Measurements from ENCODE around the gene UTP11.
A peak's percentile ranks its signal among the peaks of the same experiment; 100 is the strongest.
"Not testable (repeated sequence)": the region's sequence is repeated elsewhere in the genome, so short reads cannot be mapped to it uniquely, and the experiment has no call there.

The UTP11 gene

GRCh38 chr1:38012363-38013226, at the start of gene UTP11:
Gene UTP11 (plus strand): TSS chr1:38012734. CDS start chr1:38012803, 69 bp downstream.
- Histone ChIP-seq H3K9ac (ENCODE audit: low read length) (peak within 1 kb of the TSS; percentile 86), H3K9me3 (ENCODE audit: insufficient read depth, low read length) (no peaks in the 10 kb centered on the region), H3K36me3 (replicated peaks; ENCODE audit: low read depth, low read length) (peaks cover 8% of the 10 kb centered on the region), H3K27me3 (ENCODE audit: low read depth, low read length) (no peaks in the 10 kb centered on the region), H2AFZ (ENCODE audit: low read depth, low read length) (peak within 1 kb of the TSS; percentile 55), H3K4me1 (ENCODE audit: low read length) (peaks cover 13% of the 10 kb centered on the region), H3K27ac (ENCODE audit: low read length) (peak within 1 kb of the TSS; percentile 65), H3K4me2 (ENCODE audit: low read length) (peak within 1 kb of the TSS; percentile 88), H3K79me2 (ENCODE audit: low read length) (peaks cover 50% of the 10 kb centered on the region), H3K4me3 (ENCODE audit: low read length) (peak within 1 kb of the TSS; percentile 89), H4K20me1 (ENCODE audit: insufficient read depth, low read length) (no peaks in the 10 kb centered on the region)
- TF ChIP-seq EZH2phosphoT487 (IDR thresholded peaks at IDR 0.05; ENCODE audit: low read depth) (no peak), CTCF (IDR thresholded peaks at IDR 0.05; ENCODE audit: low read depth, low read length) (no peak)

GRCh38 chr1:37964106-37964505, 48.4 kb upstream of the UTP11 start:
- not testable (repeated sequence) for H2AFZ ChIP-seq (ENCODE audit: low read depth, low read length); H4K20me1 ChIP-seq (ENCODE audit: insufficient read depth, low read length); H3K27me3 ChIP-seq (ENCODE audit: low read depth, low read length); H3K4me2 ChIP-seq (ENCODE audit: low read length); H3K4me1 ChIP-seq (ENCODE audit: low read length); H3K27ac ChIP-seq (ENCODE audit: low read length); H3K4me3 ChIP-seq (ENCODE audit: low read length); H3K9ac ChIP-seq (ENCODE audit: low read length); H3K79me2 ChIP-seq (ENCODE audit: low read length); H3K9me3 ChIP-seq (ENCODE audit: insufficient read depth, low read length)
- peaks cover 15% of the 10 kb centered on the region for H3K36me3 ChIP-seq (replicated peaks; ENCODE audit: low read depth, low read length)

GRCh38 chr1:37965301-37965700, 47.2 kb upstream of the UTP11 start:
- H3K4me3 ChIP-seq (ENCODE audit: low read length) = no peak overlapping the region
- no peak overlapping the region for H2AFZ ChIP-seq (ENCODE audit: low read depth, low read length)
- H3K4me2 ChIP-seq (ENCODE audit: low read length) = no peak overlapping the region
- H3K36me3 ChIP-seq (replicated peaks; ENCODE audit: low read depth, low read length) = peaks cover 13% of the 10 kb centered on the region
- no peaks in the 10 kb centered on the region for H3K27me3 ChIP-seq (ENCODE audit: low read depth, low read length)
- no peaks in the 10 kb centered on the region for H3K4me1 ChIP-seq (ENCODE audit: low read length)
- H4K20me1 ChIP-seq (ENCODE audit: insufficient read depth, low read length) = no peaks in the 10 kb centered on the region
- H3K9ac ChIP-seq (ENCODE audit: low read length) = no peak overlapping the region
- no peak overlapping the region for H3K27ac ChIP-seq (ENCODE audit: low read length)
- no peaks in the 10 kb centered on the region for H3K9me3 ChIP-seq (ENCODE audit: insufficient read depth, low read length)
- TF ChIP-seq EZH2phosphoT487 (IDR thresholded peaks at IDR 0.05; ENCODE audit: low read depth) (no peak), CTCF (IDR thresholded peaks at IDR 0.05; ENCODE audit: low read depth, low read length) (no peak)
- no peaks in the 10 kb centered on the region for H3K79me2 ChIP-seq (ENCODE audit: low read length)

- not testable (repeated sequence) for H3K4me1 ChIP-seq (ENCODE audit: low read length); H3K9me3 ChIP-seq (ENCODE audit: insufficient read depth, low read length); H3K79me2 ChIP-seq (ENCODE audit: low read length); H3K9ac ChIP-seq (ENCODE audit: low read length); H3K4me3 ChIP-seq (ENCODE audit: low read length); H2AFZ ChIP-seq (ENCODE audit: low read depth, low read length); H3K27ac ChIP-seq (ENCODE audit: low read length); H3K27me3 ChIP-seq (ENCODE audit: low read depth, low read length); H3K4me2 ChIP-seq (ENCODE audit: low read length); H4K20me1 ChIP-seq (ENCODE audit: insufficient read depth, low read length)
- peaks cover 26% of the 10 kb centered on the region for H3K36me3 ChIP-seq (replicated peaks; ENCODE audit: low read depth, low read length)
These were observed 38.9 kb upstream of the UTP11 start for GRCh38 chr1:37973684-37974083.

GRCh38 chr1:37974567-37974966, 38.0 kb upstream of the UTP11 start:
- Histone ChIP-seq H3K27me3 (ENCODE audit: low read depth, low read length) (no peaks in the 10 kb centered on the region), H4K20me1 (ENCODE audit: insufficient read depth, low read length) (no peaks in the 10 kb centered on the region), H3K4me1 (ENCODE audit: low read length) (no peaks in the 10 kb centered on the region), H3K79me2 (ENCODE audit: low read length) (no peaks in the 10 kb centered on the region; the same call in 1 of the 2 replicates), H3K9me3 (ENCODE audit: insufficient read depth, low read length) (no peaks in the 10 kb centered on the region), H3K36me3 (replicated peaks; ENCODE audit: low read depth, low read length) (peaks cover 22% of the 10 kb centered on the region), H2AFZ (ENCODE audit: low read depth, low read length) (no peak overlapping the region), H3K9ac (ENCODE audit: low read length) (no peak overlapping the region), H3K27ac (ENCODE audit: low read length) (no peak overlapping the region), H3K4me2 (ENCODE audit: low read length) (no peak overlapping the region), H3K4me3 (ENCODE audit: low read length) (no peak overlapping the region)
- TF ChIP-seq EZH2phosphoT487 (IDR thresholded peaks at IDR 0.05; ENCODE audit: low read depth) (no peak), CTCF (IDR thresholded peaks at IDR 0.05; ENCODE audit: low read depth, low read length) (no peak)

Measured in OCI-LY3 (cell line).